Uterus (tissue), 4 donors: Measurements from ENCODE around the gene ZYG11B. TPM values are rescaled to one million over a fixed set of nuclear protein-coding genes. Genes with fewer than 3 reads are reported as not detected.
"Not testable (repeated sequence)": the region's sequence is repeated elsewhere in the genome, so short reads cannot be mapped to it uniquely, and the experiment has no call there.

Experiments used
- DNase-seq, 2 donors: peaks; one replicate each; pipeline ENCODE4 v3.0.0-alpha.2; 2019 to 2020
- H3K27ac ChIP-seq, 2 donors: fragments of 200-600 bp; sonication (generic); 1 replicate in 1 of 2; 2 replicates in 1 of 2; pipeline ENCODE4 v1.5.1; 2016 to 2018
- H3K27me3 ChIP-seq, 2 donors: fragments of 200-600 bp; sonication (generic); one replicate each; pipeline ENCODE4 v1.5.1; 2018 to 2019; ENCODE audit warnings: control low read depth in 1 of 2
- H3K36me3 ChIP-seq, 2 donors: fragments of 200-600 bp; sonication (generic); one replicate each; pipeline ENCODE4 v1.5.1; 2019; ENCODE audit warnings: control low read depth in 1 of 2
- H3K4me1 ChIP-seq, 2 donors: fragments of 200-600 bp; sonication (generic); one replicate each; pipeline ENCODE4 v1.5.1; 2018 to 2019; ENCODE audit warnings: control low read depth in 1 of 2
- H3K4me3 ChIP-seq, 2 donors: fragments of 200-600 bp; sonication (generic); 1 replicate in 1 of 2; 2 replicates in 1 of 2; pipeline ENCODE4 v1.5.1; 2018 to 2019; ENCODE audit warnings: mild to moderate bottlenecking in 1 of 2
- H3K9me3 ChIP-seq, 2 donors: fragments of 200-600 bp; sonication (generic); one replicate each; pipeline ENCODE4 v1.5.1; 2019; ENCODE audit warnings: control low read depth in 1 of 2
- CTCF ChIP-seq, 4 experiments: fragments of 200-600 bp in 2 of 4; fragments of 450-650 bp in 2 of 4; sonication (generic) in 2 of 4; IDR thresholded peaks; one replicate each; pipeline ENCODE4 v1.5.1; 2016 to 2019; ENCODE audit warnings: antibody characterized with exemption in 4 of 4, mild to moderate bottlenecking in 2 of 4, moderate library complexity in 1 of 4
- POLR2A ChIP-seq, 2 donors: fragments of 450-650 bp; IDR thresholded peaks; one replicate each; pipeline ENCODE4 v1.6.1; 2016; ENCODE audit warnings: antibody characterized with exemption in 2 of 2, mild to moderate bottlenecking in 1 of 2, moderate library complexity in 1 of 2
- intact Hi-C: fragments of 100-400 bp; cut with DNase I; formaldehyde crosslinking; loops from one replicate; pipeline ENCODE4 v1.15.1; 2023; ENCODE audit warnings: low total_unique reads
- total RNA-seq, 4 donors: library from RNA; depleted of rRNA in 3 of 4; stranded (reverse); fragments of >200 nt in 3 of 4; gene quantifications; one replicate each; pipeline versions ENCODE4 v1.1.0 to v1.2.4, GENCODE V29; 2014 to 2023
- donor health status: DM: yes; HTN: yes; CAD: no.

Gene ZYG11B
- total RNA-seq, 4 donors from 2014 or later: 22.5 to 100 (median 45.8) TPM

- Histone ChIP-seq H3K36me3 (no peaks in the 10 kb centered on the region), H3K9me3 (no peaks in the 10 kb centered on the region), H3K4me3 (no peak overlapping the region), H3K27ac (no peak overlapping the region), H3K4me1 (no peaks in the 10 kb centered on the region), H3K27me3 (no peaks in the 10 kb centered on the region)
- no peak for DNase-seq
- intact Hi-C loops: no loop called here
- TF ChIP-seq POLR2A (IDR thresholded peaks at IDR 0.05) (no peak), CTCF (IDR thresholded peaks at IDR 0.05) (no peak)
Measured at GRCh38 chr1:52786148-52786547, 59.9 kb downstream of the ZYG11B start.

- H3K9me3 ChIP-seq, H3K4me1 ChIP-seq, DNase-seq, intact Hi-C loops, H3K4me3 ChIP-seq, H3K36me3 ChIP-seq, H3K27ac ChIP-seq, H3K27me3 ChIP-seq: not testable (repeated sequence)
Measured at GRCh38 chr1:52790429-52790828, 64.2 kb downstream of the ZYG11B start.

- DNase-seq: no peak
- H3K27ac ChIP-seq: no peak overlapping the region
- TF ChIP-seq CTCF (IDR thresholded peaks at IDR 0.05) (no peak), POLR2A (IDR thresholded peaks at IDR 0.05) (no peak)
- no peaks in the 10 kb centered on the region for H3K4me1 ChIP-seq
- H3K27me3 ChIP-seq: no peaks in the 10 kb centered on the region
- H3K9me3 ChIP-seq: no peaks in the 10 kb centered on the region
- H3K36me3 ChIP-seq: no peaks in the 10 kb centered on the region
- no peak overlapping the region for H3K4me3 ChIP-seq
- intact Hi-C loops: no loop called here
Measured at GRCh38 chr1:52792036-52792435, 65.8 kb downstream of the ZYG11B start.

- intact Hi-C loops, H3K4me3 ChIP-seq, DNase-seq, H3K9me3 ChIP-seq, H3K27ac ChIP-seq, H3K4me1 ChIP-seq, H3K27me3 ChIP-seq, H3K36me3 ChIP-seq: not testable (repeated sequence)
Measured at GRCh38 chr1:52793717-52794116, 67.5 kb downstream of the ZYG11B start.

GRCh38 chr1:52795464-52795863, 69.2 kb downstream of the ZYG11B start:
- DNase-seq: no peak
- Histone ChIP-seq H3K4me3 (no peak overlapping the region), H3K27ac (no peak overlapping the region), H3K36me3 (no peaks in the 10 kb centered on the region), H3K27me3 (no peaks in the 10 kb centered on the region), H3K4me1 (no peaks in the 10 kb centered on the region), H3K9me3 (no peaks in the 10 kb centered on the region)
- intact Hi-C loops: no loop called here
- TF ChIP-seq CTCF (IDR thresholded peaks at IDR 0.05) (no peak), POLR2A (IDR thresholded peaks at IDR 0.05) (no peak)

GRCh38 chr1:52798331-52798730, 72.1 kb downstream of the ZYG11B start:
- TF ChIP-seq POLR2A (IDR thresholded peaks at IDR 0.05): no peak
- TF ChIP-seq CTCF (IDR thresholded peaks at IDR 0.05): no peak
- Histone ChIP-seq H3K9me3 (no peaks in the 10 kb centered on the region), H3K4me3 (no peak overlapping the region), H3K27me3 (no peaks in the 10 kb centered on the region), H3K27ac (no peak overlapping the region), H3K4me1 (no peaks in the 10 kb centered on the region), H3K36me3 (no peaks in the 10 kb centered on the region)
- intact Hi-C loops: no loop called here
- no peak for DNase-seq
